Measurements from ENCODE around the gene MIEF2. TPM values are rescaled to one million over a fixed set of nuclear protein-coding genes. Genes with fewer than 3 reads are reported as not detected.
A peak's percentile ranks its signal among the peaks of the same experiment; 100 is the strongest.

MIEF2 gene
- total and polyA plus RNA-seq, 10 of the 15 experiments (the other 5 are each of a cell fraction or from before 2014, with no cell fraction given) = 0.16 to 9.2 (median 4.1) TPM

DNA sequence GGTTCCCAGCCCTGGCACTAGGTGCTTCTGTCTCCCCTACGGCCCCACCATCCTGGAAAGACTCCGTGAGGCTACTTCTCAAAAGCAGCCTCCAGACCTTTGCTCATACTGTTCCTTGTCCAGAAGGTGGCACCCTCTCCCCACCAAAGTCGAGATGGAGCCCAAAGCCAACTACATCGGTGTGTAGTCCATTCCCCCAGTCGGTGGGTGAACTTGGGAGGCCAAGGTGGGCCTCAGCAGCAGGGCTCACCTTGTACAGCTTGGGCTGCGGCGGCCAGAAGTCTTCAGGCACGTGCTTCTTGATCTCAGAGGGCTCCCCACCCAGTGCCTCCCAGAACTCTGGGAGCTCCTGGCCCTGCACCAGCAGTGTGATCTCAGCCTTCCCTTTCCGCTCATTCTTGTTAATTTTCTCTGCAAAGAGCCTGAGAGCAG lies 12.1 kb upstream of the MIEF2 start:
- H3K27ac ChIP-seq (ENCODE audit: control insufficient read depth, insufficient read depth) = no peak overlapping the region
- FAIRE-seq = peak; percentile 92
- in situ Hi-C loops (cut with MboI) (no loop called here), intact Hi-C loops (cut with micrococcal nuclease; ENCODE audit: unreplicated experiment) (no loop called here)
- no peak for DNase-seq (ENCODE audit: low read depth, low spot score)
- no peak overlapping the region for H2AFZ ChIP-seq (ENCODE audit: control insufficient read depth, low read depth, low read length)
- H3K36me3 ChIP-seq (ENCODE audit: control insufficient read depth in 2 of 2, insufficient read depth in 2 of 2, low read length in 1 of 2) = peaks cover 5 to 31% of the 10 kb centered on the region in 2 experiments
- no peak overlapping the region for H3K4me2 ChIP-seq (ENCODE audit: control insufficient read depth, insufficient read depth)
- ATAC-seq = peak; percentile 95
- POLR2A ChIA-PET = no interaction called here
- WGBS (ENCODE audit: insufficient coverage, insufficient replicate concordance, low lambda C conversion rate, missing lambda C conversion rate) = 16% methylated on average over 9 of the region's 9 CpGs
- H3K4me3 ChIP-seq = no peak overlapping the region
- no peaks in the 10 kb centered on the region for H4K20me1 ChIP-seq (ENCODE audit: control insufficient read depth, insufficient read depth)
- CTCF ChIA-PET = interaction anchor here (0.7 to 1.4 kb wide), 3 partner anchors 9 to 115 kb away, joined by 3 to 4 read pairs (median 4); partner anchors contain the start of gene SHMT1
- H3K79me2 ChIP-seq (ENCODE audit: control insufficient read depth, insufficient read depth, low read length) = no peaks in the 10 kb centered on the region
- no TSS peak for BruUV-seq (replicated peaks)
- H3K27me3 ChIP-seq (replicated peaks in 1 of 2; ENCODE audit: control insufficient read depth in 2 of 2, insufficient read depth in 2 of 2, low read length in 1 of 2) = no peaks in the 10 kb centered on the region
- H3K9me3 ChIP-seq (replicated peaks; ENCODE audit: control insufficient read depth, insufficient read depth, low read length) = no peaks in the 10 kb centered on the region
- no peak overlapping the region for H3K9ac ChIP-seq (ENCODE audit: control insufficient read depth, insufficient read depth, low read length)
- no peak for TF ChIP-seq MTA2 (IDR thresholded peaks at IDR 0.05; ENCODE audit: low read depth)
- no peak for TF ChIP-seq TARDBP (IDR thresholded peaks at IDR 0.05; ENCODE audit: borderline replicate concordance)
- no peak for TF ChIP-seq EZH2 (IDR thresholded peaks at IDR 0.05; ENCODE audit: borderline replicate concordance, control insufficient read depth, low read depth, low read length)
- TF ChIP-seq ZNF207 (IDR thresholded peaks at IDR 0.05; ENCODE audit: borderline replicate concordance) = 0 out of 2 replicates have a peak, but pooled peaks have one; percentile 23
- TF ChIP-seq RAD21 (IDR thresholded peaks at IDR 0.05; ENCODE audit: insufficient read depth, low read depth, low read length) = peak; percentile 88
- no peak for TF ChIP-seq NFYA (IDR thresholded peaks at IDR 0.05; ENCODE audit: borderline replicate concordance, low read depth, low read length)
- peak; percentile 70 for TF ChIP-seq SMC3 (IDR thresholded peaks at IDR 0.05; ENCODE audit: borderline replicate concordance, low read length)
- TF ChIP-seq HDGF (IDR thresholded peaks at IDR 0.05) = 0 out of 2 replicates have a peak, but pooled peaks have one; percentile 26
- TF ChIP-seq CHD4 (IDR thresholded peaks at IDR 0.05) = no peak
- 0 out of 2 replicates have a peak, but pooled peaks have one; percentile 20 for TF ChIP-seq SMARCA5 (IDR thresholded peaks at IDR 0.05)
- TF ChIP-seq, protein P1, sequence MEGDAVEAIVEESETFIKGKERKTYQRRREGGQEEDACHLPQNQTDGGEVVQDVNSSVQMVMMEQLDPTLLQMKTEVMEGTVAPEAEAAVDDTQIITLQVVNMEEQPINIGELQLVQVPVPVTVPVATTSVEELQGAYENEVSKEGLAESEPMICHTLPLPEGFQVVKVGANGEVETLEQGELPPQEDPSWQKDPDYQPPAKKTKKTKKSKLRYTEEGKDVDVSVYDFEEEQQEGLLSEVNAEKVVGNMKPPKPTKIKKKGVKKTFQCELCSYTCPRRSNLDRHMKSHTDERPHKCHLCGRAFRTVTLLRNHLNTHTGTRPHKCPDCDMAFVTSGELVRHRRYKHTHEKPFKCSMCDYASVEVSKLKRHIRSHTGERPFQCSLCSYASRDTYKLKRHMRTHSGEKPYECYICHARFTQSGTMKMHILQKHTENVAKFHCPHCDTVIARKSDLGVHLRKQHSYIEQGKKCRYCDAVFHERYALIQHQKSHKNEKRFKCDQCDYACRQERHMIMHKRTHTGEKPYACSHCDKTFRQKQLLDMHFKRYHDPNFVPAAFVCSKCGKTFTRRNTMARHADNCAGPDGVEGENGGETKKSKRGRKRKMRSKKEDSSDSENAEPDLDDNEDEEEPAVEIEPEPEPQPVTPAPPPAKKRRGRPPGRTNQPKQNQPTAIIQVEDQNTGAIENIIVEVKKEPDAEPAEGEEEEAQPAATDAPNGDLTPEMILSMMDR (IDR thresholded peaks at IDR 0.05 in 2 of 3, conservative IDR thresholded peaks at IDR 0.05 in 1 of 3; ENCODE audit: control insufficient read depth in 2 of 3, extremely low read depth in 1 of 3, insufficient read depth in 1 of 3, low read depth in 3 of 3, low read length in 3 of 3) = peak; percentile 70 to 84 (median 81)
- TF ChIP-seq POLR2A (IDR thresholded peaks at IDR 0.05; ENCODE audit: low read depth, low read length) = peak; percentile 64
- SMC1A ChIA-PET (ENCODE audit: uncharacterized antibody, unreplicated experiment) = interaction anchor here (1.6 kb wide), 1 partner anchor 115 kb away, joined by 3 read pairs; the partner anchor contains the start of gene SHMT1
- H3K4me1 ChIP-seq (ENCODE audit: control insufficient read depth, insufficient read depth, low read length) = no peaks in the 10 kb centered on the region
- RAD21 ChIA-PET (ENCODE audit: unreplicated experiment) = interaction anchor here (0.6 kb wide), 1 partner anchor 15 kb away, joined by 3 read pairs; no protein-coding TSS in a partner anchor

Data from GM12878 (cell line).